ENCODE data around the gene REPS1.

GRCh38 chr6:139028658-139029469, 40.8 kb upstream of the REPS1 start, which contains the start of gene ABRACL:
- TF ChIP-seq, protein P1, sequence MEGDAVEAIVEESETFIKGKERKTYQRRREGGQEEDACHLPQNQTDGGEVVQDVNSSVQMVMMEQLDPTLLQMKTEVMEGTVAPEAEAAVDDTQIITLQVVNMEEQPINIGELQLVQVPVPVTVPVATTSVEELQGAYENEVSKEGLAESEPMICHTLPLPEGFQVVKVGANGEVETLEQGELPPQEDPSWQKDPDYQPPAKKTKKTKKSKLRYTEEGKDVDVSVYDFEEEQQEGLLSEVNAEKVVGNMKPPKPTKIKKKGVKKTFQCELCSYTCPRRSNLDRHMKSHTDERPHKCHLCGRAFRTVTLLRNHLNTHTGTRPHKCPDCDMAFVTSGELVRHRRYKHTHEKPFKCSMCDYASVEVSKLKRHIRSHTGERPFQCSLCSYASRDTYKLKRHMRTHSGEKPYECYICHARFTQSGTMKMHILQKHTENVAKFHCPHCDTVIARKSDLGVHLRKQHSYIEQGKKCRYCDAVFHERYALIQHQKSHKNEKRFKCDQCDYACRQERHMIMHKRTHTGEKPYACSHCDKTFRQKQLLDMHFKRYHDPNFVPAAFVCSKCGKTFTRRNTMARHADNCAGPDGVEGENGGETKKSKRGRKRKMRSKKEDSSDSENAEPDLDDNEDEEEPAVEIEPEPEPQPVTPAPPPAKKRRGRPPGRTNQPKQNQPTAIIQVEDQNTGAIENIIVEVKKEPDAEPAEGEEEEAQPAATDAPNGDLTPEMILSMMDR (IDR thresholded peaks at IDR 0.05), result no peak
- TF ChIP-seq POLR2AphosphoS5 (IDR thresholded peaks at IDR 0.05) (peak; percentile 30 to 73 (median 70)), POLR2A (IDR thresholded peaks at IDR 0.05) (peak; percentile 85)

Data from transverse colon (tissue), 4 donors.